H1 (cell line): ENCODE results near the gene FERMT1. TPM values are rescaled to one million over a fixed set of nuclear protein-coding genes. Genes with fewer than 3 reads are reported as not detected.

ENCODE experiments used
- CTCF ChIA-PET: fragments of 300-600 bp; sonication (Branson Sonifier 250); formaldehyde crosslinking; loops from one replicate; lab custom pipeline; 2021; ENCODE audit not compliant: partially characterized antibody; lab: Charles Lee
- POLR2A ChIA-PET: fragments of 300-600 bp; sonication (Branson Sonifier 250); formaldehyde crosslinking; loops from one replicate; lab custom pipeline; 2021; ENCODE audit warnings: inconsistent platforms; ENCODE audit not compliant: partially characterized antibody; lab: Charles Lee
- DNase-seq, 2 experiments: peaks; one replicate each; pipeline versions ENCODE4 v3.0.0 to v3.0.0-alpha.2; 2010 to 2022; ENCODE audit warnings: low spot score in 2 of 2, low read depth in 1 of 2, mixed read lengths in 1 of 2
- FAIRE-seq: peaks from 2 replicates; lab custom pipeline; 2011; peaks lifted over from hg19 to GRCh38; lab: Jason Lieb, UNC
- H2AFZ ChIP-seq: 2 replicates; pipeline ENCODE4 v1.8.1; 2012; ENCODE audit warnings: low read length, inconsistent platforms
- H2AK5ac ChIP-seq: 2 replicates; pipeline ENCODE4 v1.6.1; 2013; ENCODE audit warnings: low read depth, low read length
- H2BK120ac ChIP-seq: replicated peaks from 2 replicates; pipeline ENCODE3; 2013; ENCODE audit warnings: low read depth, low read length, inconsistent platforms
- H2BK12ac ChIP-seq: 2 replicates; pipeline ENCODE4 v1.6.1; 2013; ENCODE audit warnings: low read depth, low read length
- H2BK15ac ChIP-seq: 2 replicates; pipeline ENCODE4 v1.6.1; 2013; ENCODE audit warnings: low read length
- H2BK20ac ChIP-seq: 2 replicates; pipeline ENCODE4 v1.6.1; 2013; ENCODE audit warnings: low read length
- H2BK5ac ChIP-seq: 2 replicates; pipeline ENCODE4 v1.6.1; 2013; ENCODE audit warnings: low read depth, low read length
- H3K14ac ChIP-seq: 2 replicates; pipeline ENCODE4 v1.6.1; 2013; ENCODE audit warnings: inconsistent platforms; ENCODE audit not compliant: insufficient read length
- H3K18ac ChIP-seq: 2 replicates; pipeline ENCODE4 v1.6.1; 2013; ENCODE audit warnings: low read length; ENCODE audit errors: extremely low read depth
- H3K23ac ChIP-seq: 2 replicates; pipeline ENCODE4 v1.6.1; 2013; ENCODE audit warnings: inconsistent platforms; ENCODE audit not compliant: insufficient read length
- H3K23me2 ChIP-seq: 2 replicates; pipeline ENCODE4 v1.6.1; 2013; ENCODE audit warnings: low read depth, low read length
- H3K27ac ChIP-seq: 2 replicates; pipeline ENCODE4 v1.6.1; 2011; ENCODE audit warnings: low read depth, low read length, inconsistent platforms
- H3K27me3 ChIP-seq, 4 experiments: replicated peaks in 1 of 4; 1 replicate in 1 of 4; 2 replicates in 3 of 4; pipeline versions ENCODE4 v1.6.1 to v1.8.1; 2011 to 2013; ENCODE audit warnings: low read length in 3 of 4, mild to moderate bottlenecking in 3 of 4, inconsistent platforms in 2 of 4, mixed read lengths in 2 of 4, moderate library complexity in 1 of 4; ENCODE audit not compliant: control insufficient read depth in 3 of 4, insufficient read depth in 3 of 4; ENCODE audit errors: extremely low read depth in 1 of 4
- H3K36me3 ChIP-seq, 4 experiments: 2 replicates each; pipeline versions ENCODE4 v1.6.1 to v1.8.1; 2011 to 2013; ENCODE audit warnings: mild to moderate bottlenecking in 4 of 4, low read length in 3 of 4, moderate library complexity in 2 of 4, control low read depth in 1 of 4, inconsistent platforms in 1 of 4; ENCODE audit not compliant: insufficient read depth in 4 of 4, control insufficient read depth in 2 of 4
- H3K4ac ChIP-seq: replicated peaks from 2 replicates; pipeline ENCODE3; 2013; ENCODE audit warnings: low read length, low read depth, mixed read lengths, inconsistent platforms; ENCODE audit not compliant: insufficient read length
- H3K4me1 ChIP-seq, 4 experiments: replicated peaks in 1 of 4; 1 replicate in 1 of 4; 2 replicates in 3 of 4; pipeline versions ENCODE4 v1.6.1 to v1.8.1; 2011 to 2013; ENCODE audit warnings: low read length in 3 of 4, inconsistent platforms in 2 of 4, mixed read lengths in 1 of 4; ENCODE audit not compliant: insufficient read depth in 4 of 4, control insufficient read depth in 3 of 4
- H3K4me2 ChIP-seq, 2 experiments: 2 replicates each; pipeline versions ENCODE4 v1.6.1 to v1.8.1; 2011 to 2013; ENCODE audit warnings: low read depth in 2 of 2, low read length in 2 of 2, control low read depth in 1 of 2, inconsistent platforms in 1 of 2, mild to moderate bottlenecking in 1 of 2; ENCODE audit not compliant: insufficient read depth in 1 of 2
- H3K4me3 ChIP-seq, 4 experiments: fragments of 200-600, 300-600 bp in 1 of 4; sonication (generic), shearing (Covaris generic), sonication (Bioruptor Twin) in 1 of 4; 2 replicates each; pipeline versions ENCODE4 v1.5.1 to v1.8.1; 2011 to 2016; ENCODE audit warnings: low read length in 4 of 4, low read depth in 3 of 4, control low read depth in 2 of 4, inconsistent platforms in 2 of 4, mild to moderate bottlenecking in 2 of 4, mixed read lengths in 1 of 4, moderate library complexity in 1 of 4; ENCODE audit not compliant: insufficient read depth in 2 of 4; ENCODE audit errors: extremely low read depth in 1 of 4
- H3K56ac ChIP-seq: replicated peaks from 2 replicates; pipeline ENCODE3; 2013; ENCODE audit warnings: low read depth, mild to moderate bottlenecking, mixed read lengths, low read length, inconsistent platforms; ENCODE audit not compliant: insufficient read length
- H3K79me1 ChIP-seq: 2 replicates; pipeline ENCODE4 v1.6.1; 2013; ENCODE audit warnings: low read depth, low read length, control low read depth
- H3K79me2 ChIP-seq, 2 experiments: 2 replicates each; pipeline versions ENCODE4 v1.6.1 to v1.8.1; 2012 to 2013; ENCODE audit warnings: low read length in 2 of 2, mild to moderate bottlenecking in 2 of 2, inconsistent platforms in 1 of 2; ENCODE audit not compliant: insufficient read depth in 2 of 2, control insufficient read depth in 1 of 2
- H3K9ac ChIP-seq, 4 experiments: replicated peaks in 1 of 4; 1 replicate in 1 of 4; 2 replicates in 3 of 4; pipeline versions ENCODE4 v1.6.1 to v1.8.1; 2011 to 2013; ENCODE audit warnings: low read depth in 3 of 4, low read length in 3 of 4, control low read depth in 2 of 4, mild to moderate bottlenecking in 2 of 4, moderate library complexity in 2 of 4, inconsistent platforms in 1 of 4; ENCODE audit errors: extremely low read depth in 1 of 4
- H3K9me3 ChIP-seq, 2 experiments: 2 replicates each; pipeline versions ENCODE4 v1.6.1 to v1.8.1; 2012 to 2013; ENCODE audit warnings: mild to moderate bottlenecking in 2 of 2, moderate library complexity in 2 of 2, control low read depth in 1 of 2, inconsistent platforms in 1 of 2, low read depth in 1 of 2, low read length in 1 of 2, mixed read lengths in 1 of 2; ENCODE audit not compliant: insufficient read depth in 2 of 2
- H4K20me1 ChIP-seq, 2 experiments: replicated peaks in 1 of 2; 2 replicates each; pipeline versions ENCODE3 to v1.8.1; 2011 to 2013; ENCODE audit warnings: inconsistent platforms in 2 of 2, low read length in 2 of 2, mild to moderate bottlenecking in 1 of 2; ENCODE audit not compliant: insufficient read depth in 2 of 2, control insufficient read depth in 1 of 2
- H4K5ac ChIP-seq: 2 replicates; pipeline ENCODE4 v1.6.1; 2013; ENCODE audit warnings: low read length, low read depth, mixed read lengths, inconsistent platforms; ENCODE audit not compliant: insufficient read length
- H4K8ac ChIP-seq: 2 replicates; pipeline ENCODE4 v1.8.0; 2013; ENCODE audit warnings: mild to moderate bottlenecking, moderate library complexity, low read length, inconsistent platforms; ENCODE audit not compliant: insufficient read depth; ENCODE audit errors: extremely low read depth
- H4K91ac ChIP-seq: replicated peaks from 2 replicates; pipeline ENCODE3; 2013; ENCODE audit warnings: low read length, mixed read lengths, inconsistent platforms; ENCODE audit not compliant: insufficient read length
- CBX5 ChIP-seq: fragments of 300-800, 300-1000 bp; sonication (generic); IDR thresholded peaks from 2 replicates; pipeline ENCODE4 v1.7.1; 2016; ENCODE audit warnings: antibody characterized with exemption, low read length, low read depth
- SIRT6 ChIP-seq: IDR thresholded peaks from one replicate; pipeline ENCODE4 v1.7.1; 2012; ENCODE audit warnings: low read length, inconsistent platforms
- SRF ChIP-seq: IDR thresholded peaks from 2 replicates; pipeline ENCODE4 v1.6.1; 2011; ENCODE audit warnings: mild to moderate bottlenecking, low read depth, low read length, moderate library complexity
- TAF1 ChIP-seq: IDR thresholded peaks from 2 replicates; pipeline ENCODE4 v1.6.1; 2011; ENCODE audit warnings: mild to moderate bottlenecking, low read depth, low read length
- ZNF274 ChIP-seq: IDR thresholded peaks from 2 replicates; pipeline ENCODE4 v1.7.0; 2012; ENCODE audit warnings: low read length, borderline replicate concordance; ENCODE audit errors: extremely low read depth
- polyA plus RNA-seq, 7 experiments: library from polyadenylated mRNA; depleted of rRNA in 3 of 7; stranded (reverse) in 5 of 7; unstranded in 2 of 7; fragments of >200 nt in 5 of 7; fragments of 200-250 nt in 2 of 7; gene quantifications; 1 replicate in 5 of 7; 2 replicates in 1 of 7; 4 replicates in 1 of 7; pipeline versions ENCODE4 v1.2.1 to v1.2.3, GENCODE V29; 2011 to 2013; ENCODE audit warnings: missing spikeins in 2 of 7, mixed read lengths in 2 of 7
- total RNA-seq: library from RNA; stranded (reverse); fragmentation: NEBNext Ultra II Directional; extraction: Animal tissue kit (Norgen Biotek cat#: 25700); gene quantifications from 2 replicates; pipeline ENCODE4 v1.2.1, GENCODE V29; 2021

Gene FERMT1
- total and polyA plus RNA-seq, 2 of the 8 experiments (the other 6 are each of a cell fraction or from before 2014, with no cell fraction given), result 4.2 to 17.8 TPM

- no peak overlapping the region for H4K5ac ChIP-seq
- H3K27ac ChIP-seq, result no peak overlapping the region
- peaks cover 0 to 4% of the 10 kb centered on the region in 2 experiments for H4K20me1 ChIP-seq
- no peak overlapping the region for H2BK120ac ChIP-seq
- H3K9me3 ChIP-seq, result peaks cover 0 to 6% of the 10 kb centered on the region in 2 experiments; a peak in 1 of 4 replicates
- peaks cover 3 to 21% (median 11%) of the 10 kb centered on the region in 4 experiments; a peak in 6 of 8 replicates for H3K36me3 ChIP-seq
- no peak overlapping the region for H2AFZ ChIP-seq
- no peak overlapping the region for H2BK15ac ChIP-seq
- H4K91ac ChIP-seq, result no peak overlapping the region
- no peak overlapping the region for H3K18ac ChIP-seq
- no peaks in the 10 kb centered on the region; a peak in 1 of 4 replicates for H3K79me2 ChIP-seq
- H2AK5ac ChIP-seq, result no peak overlapping the region
- H3K4me3 ChIP-seq, result no peak overlapping the region
- H3K23ac ChIP-seq, result no peak overlapping the region
- H3K4me2 ChIP-seq, result no peak overlapping the region
- FAIRE-seq (no peak), DNase-seq (no peak)
- H3K4ac ChIP-seq, result no peak overlapping the region
- no peak overlapping the region for H2BK5ac ChIP-seq
- no peak overlapping the region for H4K8ac ChIP-seq
- no peaks in the 10 kb centered on the region for H3K27me3 ChIP-seq
- H2BK12ac ChIP-seq, result no peak overlapping the region
- no peak overlapping the region for H2BK20ac ChIP-seq
- no peaks in the 10 kb centered on the region for H3K4me1 ChIP-seq
- ChIA-PET CTCF (interaction anchor here (1.7 to 2.1 kb wide), 2 partner anchors 46 to 500 kb away, joined by 7 to 8 read pairs; no protein-coding TSS in a partner anchor), POLR2A (no interaction called here)
- no peak overlapping the region for H3K56ac ChIP-seq
- H3K14ac ChIP-seq, result no peak overlapping the region
- H3K9ac ChIP-seq, result no peak overlapping the region
- no peaks in the 10 kb centered on the region for H3K79me1 ChIP-seq
- H3K23me2 ChIP-seq, result no peaks in the 10 kb centered on the region
- TF ChIP-seq TAF1, result no peak
- TF ChIP-seq ZNF274, result no peak
- no peak for TF ChIP-seq SRF
- no peak for TF ChIP-seq SIRT6
- no peak for TF ChIP-seq CBX5
Measured at GRCh38 chr20:6028818-6029217, 94.0 kb downstream of the FERMT1 start.
